ENCODE measurements around the gene CCR8.

CCR8 gene

DNA sequence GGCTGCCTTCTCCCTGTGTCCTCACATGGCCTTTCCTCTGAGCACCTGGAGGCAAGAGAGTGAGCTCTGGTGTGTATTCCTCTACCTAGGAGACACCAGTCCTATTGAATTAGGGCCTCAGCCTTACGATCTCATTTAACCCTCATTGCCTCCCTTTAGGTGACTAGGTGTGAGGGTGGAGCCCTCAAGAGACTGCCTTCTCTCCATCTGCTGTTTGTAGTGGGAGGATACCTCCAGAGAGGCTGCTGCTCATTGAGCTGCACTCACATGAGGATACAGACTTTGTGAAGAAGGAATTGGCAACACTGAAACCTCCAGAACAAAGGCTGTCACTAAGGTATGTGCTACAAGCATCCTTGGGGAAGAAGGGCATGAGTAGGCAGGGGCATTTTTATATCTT, at the start of gene CCR8:
Gene CCR8, plus strand, starts transcription at position 217 of the 400 bp plus-strand sequence. CDS start 2,623 bp downstream, outside the sequence.
- no peak for FAIRE-seq

DNA sequence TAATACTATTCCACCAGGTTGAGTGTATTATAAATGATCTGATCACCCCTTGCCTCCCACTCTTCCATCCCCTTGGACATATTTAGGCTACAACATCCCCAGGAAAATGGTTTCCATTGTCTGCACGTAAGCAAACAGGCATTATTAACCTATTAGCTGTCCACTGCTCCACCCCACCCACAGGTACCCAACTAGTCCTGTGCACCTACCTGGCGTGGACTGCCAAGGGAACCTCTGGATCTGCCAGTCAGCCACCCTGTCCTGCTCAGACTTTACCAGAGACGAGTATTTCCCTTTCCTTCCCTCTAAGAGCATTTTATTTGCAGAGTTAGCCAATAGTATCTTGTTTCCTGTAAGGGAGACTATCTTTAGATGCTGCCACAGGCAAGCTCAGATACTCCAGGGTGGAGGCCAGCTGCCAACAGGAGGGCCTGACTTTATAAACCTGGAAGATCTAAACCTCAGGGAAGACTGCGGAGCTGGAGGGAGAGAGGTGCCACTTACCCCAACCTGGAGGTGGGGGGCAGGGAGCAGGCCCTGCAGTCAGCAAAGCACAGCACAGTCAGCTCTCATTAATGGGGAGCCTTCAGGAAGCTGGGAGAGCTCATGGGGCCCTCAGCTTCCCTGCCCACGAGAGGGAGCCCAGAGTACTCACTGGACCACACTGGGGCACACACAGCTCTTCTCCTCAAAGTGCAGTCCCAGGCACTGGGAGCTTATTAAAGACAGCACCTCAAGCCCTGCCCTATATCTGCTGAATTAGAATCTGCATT, 49.6 kb upstream of the CCR8 start, which contains the start of gene CX3CR1:
Gene CX3CR1, minus strand, starts transcription at position 292 of the 773 bp plus-strand sequence. CDS start 13,527 bp downstream, outside the sequence.
- FAIRE-seq, result no peak

GRCh38 chr3:39280571-39280970, 48.9 kb upstream of the CCR8 start:
- FAIRE-seq, result no peak

DNA sequence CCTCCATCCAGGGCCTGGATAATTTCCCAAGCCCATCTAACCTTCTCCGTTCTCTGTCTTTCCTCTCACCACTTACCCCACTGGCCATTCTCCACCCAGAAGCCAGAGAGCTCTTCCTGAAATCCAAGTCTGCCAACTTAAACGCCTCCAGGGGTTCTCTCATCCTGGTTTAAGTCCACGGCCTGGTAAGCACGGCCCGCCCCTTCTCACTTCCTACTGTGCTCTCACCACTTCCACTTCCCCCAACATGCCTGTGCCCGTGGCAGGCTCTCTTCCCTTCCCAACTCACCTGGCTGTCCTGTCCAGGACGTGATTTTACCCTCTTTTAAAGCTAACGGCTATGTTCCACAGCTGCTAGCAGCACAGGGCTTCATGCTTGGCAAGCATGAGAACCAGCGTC, 48.0 kb upstream of the CCR8 start:
- no peak for FAIRE-seq

DNA sequence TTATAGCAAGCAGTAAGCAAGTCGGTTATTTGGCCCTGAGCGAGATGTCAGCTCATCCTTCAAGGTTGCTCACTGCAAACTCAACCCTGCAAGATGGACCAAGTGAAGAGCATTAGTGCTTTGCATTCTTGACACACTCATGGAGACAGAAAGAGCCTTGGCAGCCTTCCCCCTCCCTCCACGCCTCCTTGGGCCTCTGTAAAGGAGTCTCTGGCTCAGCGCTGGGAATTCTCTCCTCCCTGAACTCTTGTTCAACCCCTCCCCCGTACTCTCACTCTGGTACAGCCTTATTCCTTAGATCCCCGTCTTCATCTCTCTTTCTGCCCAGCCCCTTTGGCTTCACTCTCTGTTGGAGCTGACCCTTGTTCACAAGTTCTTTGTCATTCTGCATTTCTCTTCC, 47.5 kb upstream of the CCR8 start:
- FAIRE-seq, result no peak

DNA sequence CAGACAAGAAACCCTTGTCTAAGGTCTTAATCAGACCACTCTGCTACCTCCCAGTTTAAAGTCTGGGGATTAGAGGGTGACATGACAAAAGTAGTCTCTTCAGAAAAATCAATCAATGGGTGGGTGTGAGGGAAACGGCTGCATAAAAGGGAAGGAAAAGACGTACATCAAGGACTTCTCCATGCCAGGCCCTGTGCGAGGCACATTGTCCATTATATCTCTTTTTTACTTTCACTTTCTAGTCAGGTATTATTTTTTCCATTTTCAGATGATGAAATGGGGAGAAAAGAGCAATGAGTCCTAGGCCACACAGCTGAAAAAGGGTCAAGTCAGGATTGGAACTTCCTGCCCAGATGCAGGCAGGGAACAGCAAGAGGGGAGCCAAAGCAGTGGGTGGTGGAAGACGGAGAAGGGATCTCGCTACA, 45.0 kb upstream of the CCR8 start:
- no peak for FAIRE-seq

DNA sequence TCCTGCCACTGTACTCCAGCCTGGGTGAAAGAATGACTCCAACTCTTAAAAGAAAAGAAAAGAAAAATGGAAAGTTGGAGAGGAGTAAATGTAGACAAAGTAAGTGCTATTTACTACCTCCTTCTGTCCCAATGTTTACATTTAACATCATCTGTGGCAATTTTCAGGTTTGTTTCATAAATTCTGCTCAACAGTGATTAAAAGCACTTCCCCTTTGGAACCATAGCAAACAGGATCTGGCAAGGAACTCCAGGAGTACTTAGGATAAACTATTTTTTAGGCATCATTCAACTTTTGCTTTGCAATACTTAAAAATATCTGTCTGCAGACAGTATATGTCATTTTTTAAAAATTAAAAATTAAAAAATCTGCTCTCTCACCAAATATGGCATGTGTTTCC, 44.2 kb upstream of the CCR8 start:
- no peak for FAIRE-seq

GRCh38 chr3:39286771-39287170, 42.7 kb upstream of the CCR8 start:
- no peak for FAIRE-seq

DNA sequence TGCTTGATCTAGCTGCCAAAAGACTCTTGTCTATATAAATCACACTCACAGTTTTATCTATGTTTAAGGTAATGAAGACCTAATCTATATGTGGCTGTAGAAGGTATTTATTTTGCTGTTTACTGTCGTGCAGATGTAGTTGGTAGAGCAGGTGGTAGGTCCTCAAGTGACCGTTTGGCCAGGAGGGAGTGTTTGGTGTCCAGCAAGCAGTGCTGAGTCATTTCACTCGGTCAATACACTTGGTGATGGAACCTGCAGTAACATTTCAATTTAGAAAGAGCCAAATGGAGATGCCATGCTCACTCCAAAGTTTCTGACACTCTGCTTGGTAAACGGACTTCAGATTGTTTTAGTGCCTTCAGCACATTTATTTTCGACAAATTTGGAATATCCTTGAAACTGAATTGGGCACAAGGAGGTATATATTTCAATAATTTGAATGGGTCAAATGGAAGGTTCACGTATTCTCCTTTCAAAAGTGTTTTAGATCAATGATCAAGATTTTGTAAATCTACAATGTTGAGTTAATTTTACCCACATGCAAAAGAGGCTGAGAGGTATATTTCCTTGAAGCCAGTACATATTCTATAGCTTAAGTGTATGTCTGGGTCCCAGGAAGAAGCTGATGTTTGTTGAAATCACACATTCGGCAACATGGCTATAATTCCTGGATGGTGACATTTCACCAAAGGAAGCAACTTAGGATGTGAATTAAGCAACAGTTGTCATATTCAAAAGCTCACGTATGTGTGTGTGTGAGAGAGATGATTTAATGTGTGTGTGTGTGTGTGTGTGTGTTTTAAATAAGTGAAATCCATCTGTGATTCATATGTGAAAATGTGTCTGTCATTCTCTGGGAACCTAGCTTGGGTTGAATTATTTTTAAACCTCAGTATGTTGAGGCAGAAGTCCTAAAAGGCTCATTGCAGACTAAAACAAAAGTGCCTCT, 42.0 kb upstream of the CCR8 start:
- no peak for FAIRE-seq

GRCh38 chr3:39288300-39288808, 41.2 kb upstream of the CCR8 start:
- FAIRE-seq, result no peak

DNA sequence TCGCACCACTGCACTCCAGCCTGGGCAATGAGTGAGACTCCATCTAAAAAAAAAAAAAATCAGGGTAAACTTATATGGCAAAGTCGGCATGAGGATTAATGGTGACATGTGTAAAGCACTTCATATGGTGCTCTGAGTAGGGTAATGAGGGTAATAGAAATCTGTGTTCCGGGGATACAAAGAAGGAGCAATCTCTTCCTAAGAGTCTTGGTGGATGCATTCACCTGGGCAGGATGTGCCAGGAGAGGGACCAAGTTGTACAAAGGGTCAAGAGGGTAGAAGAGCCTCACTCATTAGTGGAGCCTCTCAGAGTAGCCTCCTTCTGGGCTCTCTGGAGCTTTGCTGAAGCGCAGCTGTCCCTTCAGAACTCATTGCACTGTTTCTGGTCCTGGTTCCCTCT, 40.4 kb upstream of the CCR8 start:
- FAIRE-seq, result no peak

DNA sequence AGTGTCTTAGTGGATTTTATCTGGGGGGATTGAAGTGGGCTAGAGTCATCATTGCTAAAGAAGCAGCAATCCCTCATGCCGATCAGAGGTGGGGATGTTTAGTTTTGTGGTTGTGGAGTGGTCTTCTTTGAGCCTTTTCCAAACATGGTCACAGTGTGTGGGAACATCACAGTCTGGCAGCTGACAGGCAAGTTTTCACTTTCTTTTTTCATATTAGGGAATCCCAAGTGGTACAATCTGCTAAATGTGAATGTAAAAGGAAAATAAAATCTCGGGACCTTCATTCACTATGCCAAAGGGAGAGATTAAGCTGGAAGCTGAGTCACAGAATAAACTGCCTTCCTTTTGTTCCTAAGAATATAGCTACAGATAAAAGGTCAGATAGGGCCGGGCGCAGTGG, 39.3 kb upstream of the CCR8 start:
- no peak for FAIRE-seq

- FAIRE-seq, result no peak
Observed at GRCh38 chr3:39291903-39292329, 37.6 kb upstream of the CCR8 start.

- FAIRE-seq, result no peak
Observed at GRCh38 chr3:39292961-39293360, 36.5 kb upstream of the CCR8 start.

DNA sequence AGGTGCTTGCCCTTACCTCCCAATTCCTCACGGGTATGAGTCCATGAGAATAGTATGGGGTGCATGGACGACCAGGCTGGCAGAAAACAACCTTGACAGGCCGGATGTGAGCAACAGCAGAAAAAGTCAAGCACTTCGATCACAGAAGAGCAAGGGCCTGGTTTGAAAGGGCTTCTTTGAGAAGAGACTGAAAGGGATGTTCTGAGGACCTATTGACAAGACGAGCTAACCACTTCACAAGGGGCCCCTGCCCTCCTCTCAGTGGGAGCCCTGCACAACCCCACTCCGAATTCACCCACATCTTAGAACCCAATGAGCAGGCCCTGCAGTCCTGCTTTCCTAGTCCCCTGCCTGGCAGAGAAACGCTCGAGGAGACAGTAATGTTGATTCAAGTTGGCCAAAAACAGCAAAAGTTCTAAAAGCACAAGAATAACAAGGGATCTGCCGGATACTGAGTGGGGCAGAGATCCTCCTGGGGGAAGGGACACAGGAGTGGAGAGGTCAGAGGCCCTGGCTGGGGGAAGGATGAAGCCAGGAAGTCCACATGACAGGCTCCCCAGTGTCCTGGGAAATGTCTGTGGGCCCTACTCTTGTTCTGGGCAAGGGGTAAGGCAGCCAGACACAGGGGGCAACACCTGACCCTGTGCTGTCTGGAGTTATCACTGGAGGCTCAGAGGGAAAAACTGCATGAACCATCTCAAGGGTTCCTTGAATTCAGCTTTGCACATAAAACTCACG, 34.9 kb upstream of the CCR8 start:
- FAIRE-seq, result no peak

DNA sequence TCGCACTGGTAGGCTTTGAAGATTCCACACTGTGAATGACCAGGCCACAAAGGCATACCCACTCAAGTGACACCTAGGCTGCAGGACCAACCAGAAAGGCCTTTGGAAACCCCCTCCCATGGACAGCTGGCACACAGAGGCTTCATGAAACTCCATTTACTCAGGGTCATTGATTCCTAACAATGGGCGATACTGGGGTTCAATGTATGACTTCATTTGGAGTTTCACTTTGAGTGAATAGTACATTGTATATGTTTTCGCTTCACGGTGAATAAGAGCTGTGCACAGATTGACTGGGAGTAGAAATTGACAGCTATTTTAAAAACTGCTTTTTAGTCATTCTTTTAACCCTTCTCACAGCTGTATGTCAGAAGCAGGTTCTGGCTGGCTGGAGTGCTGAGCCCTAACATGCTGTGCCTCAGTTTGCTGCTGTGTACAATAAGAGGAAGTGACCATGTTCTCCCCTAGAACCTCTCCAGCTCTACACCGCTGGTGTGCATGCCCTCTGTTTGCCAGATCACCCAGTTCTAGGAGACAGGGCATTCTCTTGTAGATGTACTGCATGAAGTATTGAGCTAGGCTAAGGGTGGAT, 34.2 kb upstream of the CCR8 start:
- FAIRE-seq, result no peak

GRCh38 chr3:39296197-39297077, 33.1 kb upstream of the CCR8 start:
- no peak for FAIRE-seq

DNA sequence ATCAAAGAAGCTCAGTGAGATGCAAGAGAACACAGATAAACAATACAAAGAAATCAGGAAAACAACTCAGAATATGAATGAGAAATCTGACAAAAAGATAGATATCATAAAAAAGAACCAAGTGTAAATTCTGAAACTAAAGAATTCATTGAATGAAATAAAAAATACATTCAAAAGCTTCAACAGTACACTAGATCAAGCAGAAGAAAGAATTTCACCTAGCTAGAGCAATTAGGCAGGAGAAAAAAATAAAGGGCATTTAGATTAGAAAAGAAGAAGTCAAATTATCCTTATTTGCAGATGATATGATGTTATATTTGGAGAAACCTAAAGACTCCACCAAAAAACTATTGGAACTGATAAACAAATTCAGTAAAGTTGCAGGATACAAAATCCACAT, 30.2 kb upstream of the CCR8 start:
- FAIRE-seq, result no peak

- no peak for FAIRE-seq
Observed at GRCh38 chr3:39302178-39302577, 27.3 kb upstream of the CCR8 start.

- no peak for FAIRE-seq
Observed at GRCh38 chr3:39313289-39313688, 16.2 kb upstream of the CCR8 start.

- no peak for FAIRE-seq
Observed at GRCh38 chr3:39315420-39315819, 14.1 kb upstream of the CCR8 start.

Data from islet of Langerhans (tissue), 1 donor.